Sciatic nerve (tissue), 1 donor: Measurements from ENCODE around the gene RAD18. TPM values are rescaled to one million over a fixed set of nuclear protein-coding genes. Genes with fewer than 3 reads are reported as not detected.

Experiments used
- total RNA-seq: library from RNA; stranded (reverse); fragmentation: NEBNext Ultra II Directional; extraction: Animal tissue kit (Norgen Biotek cat#: 25700); gene quantifications from one replicate; pipeline ENCODE4 v1.2.1, GENCODE V29; 2021
- donor health status: DM: no; HTN: no; CAD: no.

Gene RAD18
- total RNA-seq, 1 donor from 2014 or later = 11.4 TPM

Other genes starting within 250 kb of the RAD18 start
- not detected for gene CAV3, start 229.7 kb downstream of the RAD18 start, total RNA-seq
- 1.3 TPM for gene OXTR, start 193.9 kb downstream of the RAD18 start, total RNA-seq